ENCODE results near the gene DDAH1.

GRCh38 chr1:85484716-85485115, 19.8 kb upstream of the DDAH1 start:
- TF ChIP-seq CTCF (conservative IDR thresholded peaks at IDR 0.05; ENCODE audit: low read length), result no peak
- TF ChIP-seq EZH2phosphoT487 (IDR thresholded peaks at IDR 0.05; ENCODE audit: borderline replicate concordance), result no peak
